Large intestine (tissue), 3 donors: ENCODE measurements around the gene EIPR1. TPM values are rescaled to one million over a fixed set of nuclear protein-coding genes. Genes with fewer than 3 reads are reported as not detected.

ENCODE experiments used
- DNase-seq, 2 donors: peaks; one replicate each; pipeline versions ENCODE4 v3.0.0 to v3.0.0-alpha.2; 2013
- H3K27ac ChIP-seq: one replicate; pipeline ENCODE4 v1.5.1; 2013; ENCODE audit warnings: low read length
- H3K27me3 ChIP-seq: 2 replicates; pipeline ENCODE4 v1.6.1; 2013; ENCODE audit warnings: low read length; ENCODE audit not compliant: control insufficient read depth, insufficient read depth
- H3K36me3 ChIP-seq: 2 replicates; pipeline ENCODE4 v1.6.1; 2013; ENCODE audit warnings: low read length; ENCODE audit not compliant: control insufficient read depth, insufficient read depth
- H3K4me1 ChIP-seq: one replicate; pipeline ENCODE4 v1.6.1; 2013; ENCODE audit warnings: low read length; ENCODE audit not compliant: control insufficient read depth, insufficient read depth
- H3K4me3 ChIP-seq: one replicate; pipeline ENCODE4 v1.5.1; 2013; ENCODE audit warnings: low read length
- H3K9me3 ChIP-seq: one replicate; pipeline ENCODE4 v1.6.1; 2013; ENCODE audit warnings: mild to moderate bottlenecking, low read depth, low read length, moderate library complexity; ENCODE audit not compliant: control insufficient read depth
- WGBS: methylation state at CpG from one replicate; pipeline ENCODE4 v1.1.5; 2013; ENCODE audit warnings: low lambda C conversion rate; ENCODE audit not compliant: insufficient coverage; 5-methylcytosine and 5-hydroxymethylcytosine counted together
- polyA plus RNA-seq: library from polyadenylated mRNA; unstranded; fragments of 120-200 nt; gene quantifications from one replicate; pipeline ENCODE4 v1.2.1, GENCODE V29; 2013

Gene EIPR1
- polyA plus RNA-seq, 1 donor = 22.5 TPM

DNA sequence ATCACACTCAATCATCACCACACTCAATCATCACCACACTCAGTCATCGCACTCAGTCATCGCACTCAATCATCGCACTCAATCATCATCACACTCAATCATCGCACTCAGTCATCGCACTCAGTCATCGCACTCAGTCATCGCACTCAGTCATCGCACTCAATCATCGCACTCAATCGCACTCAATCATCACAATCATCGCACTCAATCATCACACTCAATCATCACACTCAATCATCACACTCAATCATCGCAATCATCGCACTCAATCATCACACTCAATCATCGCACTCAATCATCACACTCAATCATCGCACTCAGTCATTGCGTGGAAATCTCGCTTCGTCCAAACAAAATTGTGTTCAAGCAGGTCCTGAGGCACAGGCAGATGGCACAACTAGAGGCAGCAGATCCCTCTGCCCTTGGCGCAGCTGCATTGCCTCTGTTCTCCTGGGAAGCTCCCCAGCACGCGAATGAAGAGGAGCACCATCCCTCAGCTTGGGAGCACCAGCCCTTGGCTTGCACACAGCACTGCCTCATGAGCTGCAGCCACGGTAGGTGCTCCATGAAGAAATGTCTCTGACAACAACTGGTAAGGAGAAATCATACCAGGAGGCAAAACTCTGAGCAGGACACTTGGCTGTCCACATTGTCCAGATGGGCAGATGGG, 108.1 kb downstream of the EIPR1 start:
- H3K36me3 ChIP-seq = no peaks in the 10 kb centered on the region
- H3K27ac ChIP-seq = no peak overlapping the region
- no peak for DNase-seq
- WGBS = 100% methylated on average over 2 of the region's 22 CpGs
- no peaks in the 10 kb centered on the region for H3K4me1 ChIP-seq
- H3K27me3 ChIP-seq = no peaks in the 10 kb centered on the region
- H3K4me3 ChIP-seq = no peak overlapping the region
- H3K9me3 ChIP-seq = peaks cover 3% of the 10 kb centered on the region

DNA sequence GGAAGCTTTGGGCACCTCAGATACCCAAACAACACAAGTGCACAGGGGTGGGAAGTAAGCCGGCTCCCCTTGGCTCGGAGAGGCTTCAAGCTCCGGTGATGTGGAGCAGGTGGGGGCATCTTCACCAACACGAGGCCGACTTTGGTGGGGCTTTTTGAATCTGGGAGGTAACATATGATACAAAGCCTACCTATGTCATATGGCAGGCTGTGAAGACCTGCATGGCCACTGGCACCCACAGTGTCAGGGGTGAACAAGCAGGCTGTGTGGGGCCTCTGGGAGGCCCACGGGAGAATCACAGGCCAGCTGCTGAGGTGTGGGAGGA, 109.0 kb downstream of the EIPR1 start:
- Histone ChIP-seq H3K27me3 (no peaks in the 10 kb centered on the region), H3K27ac (no peak overlapping the region), H3K9me3 (peaks cover 3% of the 10 kb centered on the region), H3K4me3 (no peak overlapping the region), H3K36me3 (no peaks in the 10 kb centered on the region), H3K4me1 (no peaks in the 10 kb centered on the region)
- DNase-seq = no peak
- WGBS = no CpG with 5 or more reads among the region's 6 CpGs

DNA sequence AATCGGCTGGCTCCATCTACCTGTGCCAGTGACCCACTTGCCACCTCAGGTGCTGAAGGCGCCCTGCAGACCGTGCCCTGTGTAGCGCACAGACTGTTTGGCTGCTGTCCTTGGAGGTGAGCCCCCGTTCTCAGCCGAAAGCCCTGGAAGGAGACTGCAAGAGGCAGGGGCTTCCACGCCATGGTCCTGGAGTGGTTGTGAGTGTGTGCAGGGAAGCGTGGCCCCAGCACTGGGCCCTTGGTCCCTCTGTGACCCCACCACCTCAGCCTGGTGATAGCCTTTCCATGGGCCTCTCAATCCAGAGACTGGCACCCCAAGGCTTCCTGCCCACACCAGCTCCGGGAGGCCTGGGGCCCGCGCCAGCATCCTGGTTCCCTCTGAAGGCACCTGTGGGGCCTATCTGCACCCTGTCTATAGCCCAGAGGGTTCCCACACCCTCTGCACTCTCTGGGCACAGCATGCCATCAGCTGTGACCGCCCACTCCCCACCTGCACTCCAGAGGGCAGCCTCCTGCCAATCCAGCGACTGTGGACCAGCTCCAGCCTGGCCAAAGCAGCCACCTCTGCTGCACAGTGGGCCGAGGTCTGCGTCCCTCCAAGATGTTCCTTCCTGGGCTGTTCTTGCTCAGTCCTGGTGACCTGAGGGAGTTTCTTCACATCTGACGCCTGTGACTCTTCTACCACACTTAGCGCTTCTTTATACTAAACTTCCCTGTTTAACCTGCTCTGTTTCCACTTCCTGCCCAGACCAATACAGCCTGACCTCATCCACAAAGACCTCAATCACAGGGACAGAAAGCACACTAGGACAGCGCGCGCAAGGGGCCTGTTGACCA, 109.5 kb downstream of the EIPR1 start:
- H3K36me3 ChIP-seq = no peaks in the 10 kb centered on the region
- no peaks in the 10 kb centered on the region for H3K27me3 ChIP-seq
- peaks cover 3% of the 10 kb centered on the region for H3K9me3 ChIP-seq
- H3K27ac ChIP-seq = no peak overlapping the region
- no peak overlapping the region for H3K4me3 ChIP-seq
- no peaks in the 10 kb centered on the region for H3K4me1 ChIP-seq
- no peak for DNase-seq
- WGBS = 83% methylated on average over 1 of the region's 20 CpGs

DNA sequence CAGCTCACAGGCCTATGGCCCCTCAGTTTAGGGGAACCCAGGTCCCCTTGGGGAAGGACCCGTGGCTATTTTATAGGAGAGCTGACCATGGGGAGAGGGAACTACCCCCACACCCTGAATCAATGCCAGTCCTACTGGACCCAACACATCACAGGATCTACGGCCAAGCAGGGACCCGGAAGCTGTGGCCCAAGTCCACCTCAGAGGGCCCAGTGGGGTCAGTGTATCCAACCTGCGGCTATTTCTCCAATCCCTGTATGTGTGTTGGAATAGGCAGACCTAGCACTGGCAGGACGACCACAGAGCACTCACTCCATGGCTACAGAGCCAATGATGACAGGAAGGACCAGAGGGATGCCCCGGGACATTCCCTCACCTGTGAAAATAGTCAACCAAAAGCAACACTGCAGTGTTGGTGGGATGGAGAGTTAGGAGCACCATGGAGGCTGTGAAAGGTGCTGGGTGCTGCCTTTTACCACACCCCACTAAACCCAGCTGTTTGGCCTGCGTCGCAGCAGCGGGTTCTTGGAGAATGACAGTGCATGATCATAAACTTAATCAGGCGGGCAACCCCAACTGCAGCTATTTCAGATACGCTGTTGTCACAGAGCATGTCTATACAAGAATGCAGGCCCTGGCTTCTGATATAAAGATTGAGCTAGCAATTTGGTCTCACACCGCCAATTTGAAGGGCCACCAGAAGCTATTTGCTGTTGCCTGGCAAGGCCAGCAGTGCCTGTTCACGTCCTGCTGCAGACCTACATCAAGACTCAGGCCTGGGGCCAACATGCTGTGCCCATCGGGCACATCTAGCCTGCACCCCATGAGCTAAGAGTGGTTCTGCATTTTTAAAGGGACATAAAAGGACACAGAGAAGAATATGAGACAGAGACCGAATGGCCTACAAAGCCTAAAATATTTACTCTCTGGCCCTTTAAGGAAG, 110.4 kb downstream of the EIPR1 start:
- Histone ChIP-seq H3K36me3 (no peaks in the 10 kb centered on the region), H3K27ac (no peak overlapping the region), H3K4me1 (no peaks in the 10 kb centered on the region), H3K27me3 (no peaks in the 10 kb centered on the region), H3K9me3 (peaks cover 3% of the 10 kb centered on the region), H3K4me3 (no peak overlapping the region)
- no peak for DNase-seq
- WGBS = no CpG with 5 or more reads among the region's 15 CpGs

DNA sequence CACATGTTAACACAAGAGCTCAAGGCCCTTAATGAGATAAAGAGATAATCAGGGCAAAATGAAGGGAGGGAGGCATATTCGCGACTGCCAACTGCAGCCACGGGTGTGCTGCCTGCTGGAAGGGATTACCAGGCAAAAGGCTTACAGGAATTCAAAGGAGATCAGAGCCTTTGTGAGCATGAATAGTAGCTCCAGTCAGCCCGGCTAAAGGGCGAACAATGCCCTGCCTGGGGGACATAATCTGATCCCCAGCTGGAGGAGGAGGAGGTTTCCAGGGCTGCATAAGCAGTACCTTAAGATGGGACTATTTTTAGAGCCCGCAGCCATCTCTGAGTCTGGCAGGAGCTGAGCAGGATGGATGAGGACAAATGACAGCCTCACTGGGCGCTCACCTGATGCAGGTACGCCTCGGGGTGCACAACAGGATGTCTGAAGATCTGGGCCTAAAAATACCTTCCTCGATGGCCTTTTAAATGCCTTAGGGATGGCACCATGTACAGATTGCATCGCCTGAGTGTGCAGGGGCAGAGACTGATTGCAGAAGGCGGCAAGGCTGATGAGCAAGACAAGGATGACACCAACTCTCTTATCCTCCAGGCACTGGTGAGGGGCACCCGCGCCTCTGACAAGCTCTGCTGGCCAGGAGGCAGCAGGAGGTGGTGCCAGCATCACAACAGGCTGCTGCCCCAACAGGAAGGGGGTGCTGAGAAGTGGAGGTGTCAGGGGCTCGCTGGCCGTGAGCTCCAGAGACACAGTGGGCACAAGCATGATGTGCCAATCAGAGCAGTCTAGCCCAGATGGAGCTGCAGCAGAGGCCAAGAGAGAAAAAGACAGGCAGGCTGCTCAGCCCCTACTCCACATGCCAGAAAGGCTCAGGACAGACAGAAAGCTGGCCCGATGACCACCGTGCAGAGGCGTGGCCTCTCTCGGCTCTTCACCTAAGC, 111.4 kb downstream of the EIPR1 start:
- 100% methylated on average over 2 of the region's 20 CpGs for WGBS
- no peak for DNase-seq

DNA sequence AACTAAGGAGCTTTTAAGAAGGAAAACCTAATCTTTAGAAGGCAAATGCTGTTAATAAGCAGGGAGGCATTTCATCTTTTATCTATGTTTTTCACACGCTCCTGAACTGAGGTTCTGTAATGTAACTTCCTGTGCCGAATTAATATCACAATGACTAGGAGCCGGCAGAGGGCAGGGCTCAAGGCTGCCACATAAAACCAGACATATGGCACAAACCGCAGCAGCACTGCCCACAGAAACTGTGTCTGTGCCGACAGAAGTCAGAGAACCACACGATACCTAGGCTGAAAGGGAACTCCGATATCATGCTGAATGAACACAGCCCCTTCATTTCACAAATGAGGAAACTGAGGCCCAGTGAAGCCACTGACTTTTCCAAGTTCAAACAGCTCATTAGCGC, 112.1 kb downstream of the EIPR1 start:
- no peaks in the 10 kb centered on the region for H3K27me3 ChIP-seq
- H3K36me3 ChIP-seq = no peaks in the 10 kb centered on the region
- H3K4me1 ChIP-seq = no peaks in the 10 kb centered on the region
- no peak overlapping the region for H3K27ac ChIP-seq
- H3K9me3 ChIP-seq = no peaks in the 10 kb centered on the region
- H3K4me3 ChIP-seq = no peak overlapping the region
- no CpG with 5 or more reads among the region's 8 CpGs for WGBS
- no peak for DNase-seq

More for the DNA sequence above, 111.4 kb downstream of the EIPR1 start:
- Histone ChIP-seq H3K4me1 (no peaks in the 10 kb centered on the region), H3K4me3 (no peak overlapping the region), H3K27ac (no peak overlapping the region), H3K27me3 (no peaks in the 10 kb centered on the region), H3K9me3 (peaks cover 1% of the 10 kb centered on the region), H3K36me3 (no peaks in the 10 kb centered on the region)

DNA sequence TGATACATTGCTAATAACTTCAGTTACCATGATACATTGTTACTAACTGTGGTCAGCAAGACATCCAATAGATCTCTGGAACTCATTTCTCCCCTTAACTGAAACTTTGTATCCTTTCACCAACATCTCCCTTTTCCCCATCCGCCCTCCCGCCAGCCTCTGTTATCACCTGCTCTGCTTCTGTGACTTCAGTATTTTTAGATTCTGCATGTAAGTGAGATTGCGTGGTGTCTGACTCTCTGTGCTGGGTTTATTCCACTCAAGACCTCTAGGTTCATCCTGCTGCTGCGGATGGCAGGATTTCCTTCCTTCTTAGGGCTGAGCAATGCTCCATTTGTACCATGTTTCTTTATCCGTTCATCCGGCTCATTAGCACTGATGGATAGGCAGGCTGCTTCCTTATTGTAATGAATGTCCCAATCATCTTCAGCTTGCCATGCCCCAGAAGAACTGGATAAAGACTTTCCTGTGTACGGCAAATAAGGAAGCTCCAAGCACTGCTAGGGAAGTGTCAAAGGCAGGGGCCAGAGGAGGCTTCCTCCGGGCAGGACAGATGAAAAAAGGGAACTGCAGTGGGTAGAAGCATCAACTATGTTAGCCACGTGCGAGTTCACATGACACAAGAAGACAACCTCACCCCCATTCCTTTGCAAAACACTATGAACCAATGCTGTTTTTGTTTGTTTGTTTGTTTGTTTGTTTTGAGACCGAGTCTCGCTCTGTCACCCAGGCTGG, 113.4 kb downstream of the EIPR1 start:
- Histone ChIP-seq H3K36me3 (no peaks in the 10 kb centered on the region), H3K4me1 (no peaks in the 10 kb centered on the region), H3K4me3 (no peak overlapping the region), H3K27me3 (no peaks in the 10 kb centered on the region), H3K27ac (no peak overlapping the region), H3K9me3 (no peaks in the 10 kb centered on the region)
- DNase-seq = no peak
- no CpG with 5 or more reads among the region's 12 CpGs for WGBS

DNA sequence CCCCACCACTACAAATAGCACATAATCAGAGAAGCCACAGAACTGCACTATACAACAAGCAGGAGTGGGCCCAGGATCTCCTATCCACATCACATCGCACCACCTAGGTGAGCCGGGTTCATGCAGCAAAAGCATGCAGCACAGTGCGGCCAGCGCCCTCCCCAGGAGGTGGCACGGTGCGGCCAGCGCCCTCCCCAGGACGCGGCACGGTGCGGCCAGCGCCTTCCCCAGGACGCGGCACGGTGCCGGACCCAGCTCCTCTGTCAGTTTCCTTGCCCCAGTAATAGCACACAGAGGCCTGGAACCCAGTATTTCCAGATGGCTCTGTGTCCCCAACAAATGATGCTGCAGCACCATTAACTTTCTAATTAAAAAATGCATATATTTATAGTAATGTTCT, 114.1 kb downstream of the EIPR1 start:
- Histone ChIP-seq H3K36me3 (no peaks in the 10 kb centered on the region), H3K27ac (no peak overlapping the region), H3K27me3 (no peaks in the 10 kb centered on the region), H3K9me3 (no peaks in the 10 kb centered on the region), H3K4me3 (no peak overlapping the region), H3K4me1 (no peaks in the 10 kb centered on the region)
- no peak for DNase-seq
- no CpG with 5 or more reads among the region's 16 CpGs for WGBS
